ENCODE data around the gene C14orf119.

GRCh38 chr14:23069413-23069806 is 25.9 kb upstream of the C14orf119 start:
- TF ChIP-seq, protein P1, sequence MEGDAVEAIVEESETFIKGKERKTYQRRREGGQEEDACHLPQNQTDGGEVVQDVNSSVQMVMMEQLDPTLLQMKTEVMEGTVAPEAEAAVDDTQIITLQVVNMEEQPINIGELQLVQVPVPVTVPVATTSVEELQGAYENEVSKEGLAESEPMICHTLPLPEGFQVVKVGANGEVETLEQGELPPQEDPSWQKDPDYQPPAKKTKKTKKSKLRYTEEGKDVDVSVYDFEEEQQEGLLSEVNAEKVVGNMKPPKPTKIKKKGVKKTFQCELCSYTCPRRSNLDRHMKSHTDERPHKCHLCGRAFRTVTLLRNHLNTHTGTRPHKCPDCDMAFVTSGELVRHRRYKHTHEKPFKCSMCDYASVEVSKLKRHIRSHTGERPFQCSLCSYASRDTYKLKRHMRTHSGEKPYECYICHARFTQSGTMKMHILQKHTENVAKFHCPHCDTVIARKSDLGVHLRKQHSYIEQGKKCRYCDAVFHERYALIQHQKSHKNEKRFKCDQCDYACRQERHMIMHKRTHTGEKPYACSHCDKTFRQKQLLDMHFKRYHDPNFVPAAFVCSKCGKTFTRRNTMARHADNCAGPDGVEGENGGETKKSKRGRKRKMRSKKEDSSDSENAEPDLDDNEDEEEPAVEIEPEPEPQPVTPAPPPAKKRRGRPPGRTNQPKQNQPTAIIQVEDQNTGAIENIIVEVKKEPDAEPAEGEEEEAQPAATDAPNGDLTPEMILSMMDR (IDR thresholded peaks at IDR 0.05): no peak
- TF ChIP-seq POLR2A (IDR thresholded peaks at IDR 0.05): no peak

Measured in adrenal gland (tissue), 5 donors.